Sigmoid colon (tissue), 7 donors: ENCODE data around the gene PTPRA. TPM values are rescaled to one million over a fixed set of nuclear protein-coding genes. Genes with fewer than 3 reads are reported as not detected.
"Not testable (repeated sequence)": the region's sequence is repeated elsewhere in the genome, so short reads cannot be mapped to it uniquely, and the experiment has no call there.

Experiments used
- DNase-seq: peaks from one replicate; pipeline ENCODE4 v3.0.0-alpha.2; 2019
- H3K27ac ChIP-seq, 4 donors: fragments of 200-600 bp; sonication (generic); one replicate each; pipeline ENCODE4 v1.5.1; 2016 to 2019; ENCODE audit warnings: mild to moderate bottlenecking in 1 of 4
- H3K27me3 ChIP-seq, 3 donors: fragments of 200-600 bp; sonication (generic); one replicate each; pipeline ENCODE4 v1.5.1; 2019; ENCODE audit warnings: mild to moderate bottlenecking in 1 of 3
- H3K36me3 ChIP-seq, 4 donors: fragments of 200-600 bp; sonication (generic); one replicate each; pipeline ENCODE4 v1.5.1; 2016 to 2019
- H3K4me1 ChIP-seq, 4 donors: fragments of 200-600 bp; sonication (generic); one replicate each; pipeline ENCODE4 v1.5.1; 2017 to 2019
- H3K4me3 ChIP-seq, 4 donors: fragments of 200-600 bp; sonication (generic); one replicate each; pipeline ENCODE4 v1.5.1; 2017 to 2019; ENCODE audit warnings: mild to moderate bottlenecking in 2 of 4, moderate library complexity in 1 of 4
- H3K9me3 ChIP-seq, 4 donors: fragments of 200-600 bp in 3 of 4; sonication (generic) in 3 of 4; one replicate each; pipeline versions ENCODE4 v1.5.1 to v1.6.1; 2013 to 2019
- EP300 ChIP-seq, 4 donors: sonication (generic); formaldehyde crosslinking; IDR thresholded peaks; one replicate each; pipeline ENCODE4 v1.6.1; 2017; ENCODE audit warnings: antibody characterized with exemption in 4 of 4
- POLR2A ChIP-seq, 2 donors: fragments of 450-650 bp; IDR thresholded peaks; one replicate each; pipeline ENCODE4 v1.6.1; 2016; ENCODE audit warnings: antibody characterized with exemption in 2 of 2, mild to moderate bottlenecking in 2 of 2, moderate library complexity in 2 of 2
- POLR2AphosphoS5 ChIP-seq, 4 donors: sonication (generic); formaldehyde crosslinking; IDR thresholded peaks; one replicate each; pipeline ENCODE4 v1.6.1; 2017; ENCODE audit warnings: antibody characterized with exemption in 4 of 4
- WGBS, 2 donors: extraction: QIAGEN DNeasy Blood & Tissue Kit; methylation state at CpG; one replicate each; pipeline ENCODE4 v1.1.7; 2013; 5-methylcytosine and 5-hydroxymethylcytosine counted together
- intact Hi-C: fragments of 100-400 bp; cut with DNase I; formaldehyde crosslinking; loops from one replicate; pipeline ENCODE4 v1.15.1; 2023
- polyA plus RNA-seq, 3 donors: library from polyadenylated mRNA; stranded (reverse); fragments of 200-250 nt; gene quantifications; one replicate each; pipeline ENCODE4 v1.2.3, GENCODE V29; 2013
- total RNA-seq, 4 donors: library from RNA; depleted of rRNA; stranded (reverse); fragments of >200 nt; gene quantifications; one replicate each; pipeline ENCODE4 v1.1.0, GENCODE V29; 2016
- TF ChIP-seq, protein P1 (sequence below), 4 experiments: fragments of 450-650 bp in 3 of 4; fragments of 200-600 bp in 1 of 4; IDR thresholded peaks; one replicate each; pipeline ENCODE4 v1.5.1; 2016 to 2019; ENCODE audit warnings: antibody characterized with exemption in 4 of 4, mild to moderate bottlenecking in 3 of 4, moderate library complexity in 2 of 4
- donor health status: healthy with polysubstance abuse.
- donor health status: Bipolar disorder and iron deficiency.
- donor health status: healthy.

The PTPRA gene
- total and polyA plus RNA-seq, 7 donors = 10.2 to 86.4 (median 62.0) TPM

DNA sequence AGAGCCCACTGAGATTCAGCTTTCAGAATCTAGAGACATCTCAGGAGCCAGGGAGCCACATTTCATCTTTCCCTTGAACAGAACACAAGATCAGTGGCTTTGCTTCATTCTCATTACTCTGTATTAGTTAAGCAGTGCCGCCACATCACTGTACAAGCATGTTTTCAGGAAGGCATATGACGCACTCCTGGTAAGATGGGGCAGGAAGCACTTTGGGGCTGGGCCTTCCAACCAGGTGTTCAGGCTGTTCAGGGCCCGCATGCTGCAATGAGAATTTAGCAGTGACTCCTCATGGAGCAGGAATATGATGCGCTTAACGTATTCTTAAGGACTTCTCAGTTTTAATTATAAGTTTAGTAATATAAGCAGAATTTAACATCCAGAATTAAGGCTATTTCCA, 140.5 kb downstream of the PTPRA start:
- intact Hi-C loops = no loop called here
- TF ChIP-seq POLR2A (IDR thresholded peaks at IDR 0.05) = no peak
- no peak for TF ChIP-seq POLR2AphosphoS5 (IDR thresholded peaks at IDR 0.05)
- TF ChIP-seq, protein P1, sequence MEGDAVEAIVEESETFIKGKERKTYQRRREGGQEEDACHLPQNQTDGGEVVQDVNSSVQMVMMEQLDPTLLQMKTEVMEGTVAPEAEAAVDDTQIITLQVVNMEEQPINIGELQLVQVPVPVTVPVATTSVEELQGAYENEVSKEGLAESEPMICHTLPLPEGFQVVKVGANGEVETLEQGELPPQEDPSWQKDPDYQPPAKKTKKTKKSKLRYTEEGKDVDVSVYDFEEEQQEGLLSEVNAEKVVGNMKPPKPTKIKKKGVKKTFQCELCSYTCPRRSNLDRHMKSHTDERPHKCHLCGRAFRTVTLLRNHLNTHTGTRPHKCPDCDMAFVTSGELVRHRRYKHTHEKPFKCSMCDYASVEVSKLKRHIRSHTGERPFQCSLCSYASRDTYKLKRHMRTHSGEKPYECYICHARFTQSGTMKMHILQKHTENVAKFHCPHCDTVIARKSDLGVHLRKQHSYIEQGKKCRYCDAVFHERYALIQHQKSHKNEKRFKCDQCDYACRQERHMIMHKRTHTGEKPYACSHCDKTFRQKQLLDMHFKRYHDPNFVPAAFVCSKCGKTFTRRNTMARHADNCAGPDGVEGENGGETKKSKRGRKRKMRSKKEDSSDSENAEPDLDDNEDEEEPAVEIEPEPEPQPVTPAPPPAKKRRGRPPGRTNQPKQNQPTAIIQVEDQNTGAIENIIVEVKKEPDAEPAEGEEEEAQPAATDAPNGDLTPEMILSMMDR (IDR thresholded peaks at IDR 0.05) = no peak
- no peak for TF ChIP-seq EP300 (IDR thresholded peaks at IDR 0.05)
- 98% methylated on average over 5 of the region's 5 CpGs for WGBS, 2 donors
- DNase-seq = no peak
- Histone ChIP-seq H3K36me3 (peaks cover 6 to 59% (median 11%) of the 10 kb centered on the region in 4 donors), H3K4me1 (no peaks in the 10 kb centered on the region), H3K4me3 (no peak overlapping the region), H3K9me3 (no peaks in the 10 kb centered on the region), H3K27ac (no peak overlapping the region), H3K27me3 (no peaks in the 10 kb centered on the region)

DNA sequence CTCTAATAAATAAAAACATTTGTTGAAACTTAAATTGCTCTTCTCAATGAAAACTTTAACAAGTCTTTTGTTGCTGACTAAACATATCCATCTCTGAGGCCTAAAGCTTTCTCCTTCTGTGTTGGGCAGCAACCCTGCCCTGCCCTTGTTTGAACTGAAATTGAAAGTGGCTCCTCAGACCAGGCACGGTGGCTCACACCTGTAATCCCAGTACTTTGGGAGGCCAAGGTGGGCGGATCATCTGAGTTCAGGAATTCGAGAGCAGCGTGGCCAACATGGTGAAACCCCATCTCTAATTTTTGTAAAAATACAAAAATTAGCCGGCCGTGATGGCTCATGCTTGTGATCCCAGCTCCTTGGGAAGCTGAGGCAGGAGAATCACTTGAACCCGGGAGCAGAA, 140.9 kb downstream of the PTPRA start:
- 96 to 97% methylated on average over 7 of the region's 7 CpGs for WGBS, 2 donors
- intact Hi-C loops = no loop called here
- no peak for DNase-seq
- H3K27me3 ChIP-seq = no peaks in the 10 kb centered on the region
- TF ChIP-seq POLR2AphosphoS5 (IDR thresholded peaks at IDR 0.05) (no peak), EP300 (IDR thresholded peaks at IDR 0.05) (no peak)
- H3K4me1 ChIP-seq = no peaks in the 10 kb centered on the region
- no peak overlapping the region for H3K27ac ChIP-seq
- peaks cover 6 to 56% (median 11%) of the 10 kb centered on the region in 4 donors for H3K36me3 ChIP-seq
- no peaks in the 10 kb centered on the region for H3K9me3 ChIP-seq
- H3K4me3 ChIP-seq = no peak overlapping the region

DNA sequence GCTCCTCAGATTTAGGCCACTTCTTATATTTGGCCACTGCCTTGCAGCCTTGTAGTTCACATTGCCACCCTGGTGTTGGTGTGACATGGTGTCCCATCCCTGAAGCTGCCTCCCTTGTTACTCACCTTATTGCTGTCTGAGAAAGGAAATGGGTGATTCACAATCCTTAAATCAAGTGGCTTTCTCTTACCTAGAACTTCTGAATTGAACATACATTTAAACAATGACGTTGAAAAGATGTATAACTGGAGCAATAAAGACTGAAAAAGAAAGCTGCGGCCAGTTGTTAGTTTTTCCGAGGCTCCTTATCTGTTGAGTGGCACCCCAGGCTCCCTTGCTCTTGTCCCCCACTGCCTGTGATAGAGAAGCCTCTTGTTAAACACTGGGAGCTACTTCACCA, 141.4 kb downstream of the PTPRA start:
- 86% methylated on average over 3 of the region's 3 CpGs for WGBS, 2 donors
- Histone ChIP-seq H3K27me3 (no peaks in the 10 kb centered on the region), H3K4me3 (no peak overlapping the region), H3K36me3 (peaks cover 6 to 53% (median 11%) of the 10 kb centered on the region in 4 donors), H3K4me1 (no peaks in the 10 kb centered on the region), H3K9me3 (no peaks in the 10 kb centered on the region), H3K27ac (no peak overlapping the region)
- no peak for DNase-seq
- TF ChIP-seq EP300 (IDR thresholded peaks at IDR 0.05) = no peak
- no peak for TF ChIP-seq POLR2AphosphoS5 (IDR thresholded peaks at IDR 0.05)
- intact Hi-C loops = no loop called here

DNA sequence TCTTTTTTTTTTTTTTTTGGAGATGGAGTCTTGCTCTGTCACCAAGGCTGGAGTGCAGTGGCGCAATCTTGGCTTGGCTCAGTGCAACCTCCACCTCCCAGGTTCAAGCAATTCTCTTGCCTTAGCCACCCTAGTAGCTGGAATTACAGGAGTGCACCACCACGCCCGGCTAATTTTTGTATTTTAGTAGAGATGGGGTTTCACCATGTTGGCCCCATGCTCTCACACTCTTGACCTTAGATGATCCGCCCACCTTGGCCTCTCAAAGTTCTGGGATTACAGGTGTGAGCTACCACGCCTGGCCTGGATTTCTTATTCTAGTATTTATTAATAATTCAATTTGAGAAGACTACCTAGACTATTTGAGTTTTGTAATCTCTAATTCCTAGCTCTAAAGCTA, 142.0 kb downstream of the PTPRA start:
- intact Hi-C loops, DNase-seq, H3K9me3 ChIP-seq, H3K27me3 ChIP-seq, H3K4me1 ChIP-seq, H3K4me3 ChIP-seq, H3K27ac ChIP-seq: not testable (repeated sequence)
- peaks cover 6 to 47% (median 10%) of the 10 kb centered on the region in 4 donors for H3K36me3 ChIP-seq
- 95 to 96% methylated on average over 5 of the region's 5 CpGs for WGBS, 2 donors

DNA sequence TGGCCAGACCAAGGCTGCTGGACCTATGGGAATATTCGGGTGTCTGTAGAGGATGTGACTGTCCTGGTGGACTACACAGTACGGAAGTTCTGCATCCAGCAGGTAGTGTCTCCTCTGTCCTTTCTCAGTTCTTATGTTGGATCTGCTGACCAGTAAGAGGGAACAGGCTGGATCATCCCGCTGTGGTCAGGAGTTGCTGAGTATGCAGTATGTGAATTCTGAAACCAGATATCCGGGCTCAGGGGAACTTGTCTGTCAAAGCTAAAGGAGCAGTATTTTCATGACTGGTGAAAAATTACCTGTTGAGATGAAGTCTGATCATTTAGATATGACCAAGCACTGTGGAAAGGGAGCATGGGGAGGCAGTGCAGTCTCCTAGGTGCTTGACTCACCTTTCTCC, 148.0 kb downstream of the PTPRA start:
- DNase-seq = no peak
- intact Hi-C loops = no loop called here
- Histone ChIP-seq H3K36me3 (peaks cover 21 to 76% (median 29%) of the 10 kb centered on the region in 4 donors), H3K4me1 (no peaks in the 10 kb centered on the region), H3K4me3 (no peak overlapping the region), H3K27ac (no peak overlapping the region), H3K27me3 (no peaks in the 10 kb centered on the region), H3K9me3 (no peaks in the 10 kb centered on the region)
- no peak for TF ChIP-seq POLR2A (IDR thresholded peaks at IDR 0.05)
- TF ChIP-seq, protein P1 (IDR thresholded peaks at IDR 0.05) = no peak
- no peak for TF ChIP-seq EP300 (IDR thresholded peaks at IDR 0.05)
- TF ChIP-seq POLR2AphosphoS5 (IDR thresholded peaks at IDR 0.05) = no peak
- WGBS, 2 donors = 96 to 97% methylated on average over 4 of the region's 4 CpGs

DNA sequence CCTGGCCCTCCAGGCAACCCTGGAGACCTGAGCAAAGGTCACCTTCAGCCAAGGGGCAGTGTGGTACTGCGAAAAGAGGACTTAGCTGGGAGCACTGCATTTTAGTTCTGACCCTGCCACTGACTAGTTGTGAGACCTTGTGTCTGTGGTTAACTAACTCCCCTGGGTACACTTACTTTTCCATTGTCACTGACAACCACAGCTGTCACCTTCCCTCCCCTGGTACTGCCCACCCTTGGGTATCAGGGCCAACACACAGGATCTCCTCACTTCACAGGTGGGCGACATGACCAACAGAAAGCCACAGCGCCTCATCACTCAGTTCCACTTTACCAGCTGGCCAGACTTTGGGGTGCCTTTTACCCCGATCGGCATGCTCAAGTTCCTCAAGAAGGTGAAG, 148.5 kb downstream of the PTPRA start:
- Histone ChIP-seq H3K4me1 (no peaks in the 10 kb centered on the region), H3K36me3 (peaks cover 24 to 76% (median 33%) of the 10 kb centered on the region in 4 donors), H3K27ac (no peak overlapping the region), H3K9me3 (no peaks in the 10 kb centered on the region), H3K4me3 (no peak overlapping the region), H3K27me3 (no peaks in the 10 kb centered on the region)
- DNase-seq = no peak
- TF ChIP-seq EP300 (IDR thresholded peaks at IDR 0.05) (no peak), POLR2A (IDR thresholded peaks at IDR 0.05) (no peak), POLR2AphosphoS5 (IDR thresholded peaks at IDR 0.05) (no peak)
- TF ChIP-seq, protein P1 (IDR thresholded peaks at IDR 0.05) = no peak
- intact Hi-C loops = no loop called here
- WGBS, 2 donors = 87 to 97% methylated on average over 5 of the region's 5 CpGs

DNA sequence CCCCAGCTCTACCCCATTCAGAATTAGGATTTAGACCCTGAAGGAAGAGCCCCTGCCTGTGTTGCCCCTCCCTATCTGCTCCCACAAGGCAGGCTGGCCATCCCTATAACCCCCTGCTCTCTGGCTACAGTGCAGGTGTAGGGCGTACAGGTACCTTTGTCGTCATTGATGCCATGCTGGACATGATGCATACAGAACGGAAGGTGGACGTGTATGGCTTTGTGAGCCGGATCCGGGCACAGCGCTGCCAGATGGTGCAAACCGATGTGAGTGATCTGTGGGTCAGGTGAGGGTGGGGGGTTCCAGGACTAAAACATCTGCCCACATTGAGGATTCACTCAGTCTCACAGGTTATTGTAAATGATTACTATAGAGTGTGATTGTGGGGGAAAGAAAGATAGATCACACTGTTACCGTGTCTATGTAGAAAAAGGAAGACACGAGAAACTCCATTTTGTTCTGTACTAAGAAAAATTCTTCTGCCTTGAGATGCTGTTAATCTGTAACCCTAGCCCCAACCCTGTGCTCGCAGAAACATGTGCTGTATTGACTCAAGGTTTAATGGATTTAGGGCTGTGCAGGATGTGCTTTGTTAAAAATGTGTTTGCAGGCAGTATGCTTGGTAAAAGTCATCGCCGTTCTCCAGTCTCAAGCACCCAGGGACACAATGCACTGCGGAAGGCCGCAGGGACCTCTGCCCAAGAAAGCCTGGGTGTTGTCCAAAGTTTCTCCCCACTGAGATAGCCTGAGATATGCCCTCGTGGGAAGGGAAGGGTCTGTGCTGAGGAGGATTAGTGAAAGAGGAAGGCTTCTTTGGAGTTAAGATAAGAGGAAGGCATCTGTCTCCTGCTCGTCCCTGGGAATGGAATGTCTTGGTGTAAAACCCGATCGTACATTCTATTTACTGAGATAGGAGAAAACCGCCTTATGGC, 149.5 kb downstream of the PTPRA start:
- 45 to 74% methylated on average over 20 of the region's 20 CpGs for WGBS, 2 donors
- intact Hi-C loops = not testable (repeated sequence)

More for the DNA sequence above, 149.5 kb downstream of the PTPRA start:
- H3K9me3 ChIP-seq, H3K27me3 ChIP-seq, H3K4me3 ChIP-seq, DNase-seq, H3K27ac ChIP-seq, H3K4me1 ChIP-seq: not testable (repeated sequence)
- peaks cover 30 to 76% (median 42%) of the 10 kb centered on the region in 4 donors for H3K36me3 ChIP-seq
